Measurements from ENCODE around the gene ATF6B.
"Not testable (repeated sequence)": the region's sequence is repeated elsewhere in the genome, so short reads cannot be mapped to it uniquely, and the experiment has no call there.

The ATF6B gene

DNA sequence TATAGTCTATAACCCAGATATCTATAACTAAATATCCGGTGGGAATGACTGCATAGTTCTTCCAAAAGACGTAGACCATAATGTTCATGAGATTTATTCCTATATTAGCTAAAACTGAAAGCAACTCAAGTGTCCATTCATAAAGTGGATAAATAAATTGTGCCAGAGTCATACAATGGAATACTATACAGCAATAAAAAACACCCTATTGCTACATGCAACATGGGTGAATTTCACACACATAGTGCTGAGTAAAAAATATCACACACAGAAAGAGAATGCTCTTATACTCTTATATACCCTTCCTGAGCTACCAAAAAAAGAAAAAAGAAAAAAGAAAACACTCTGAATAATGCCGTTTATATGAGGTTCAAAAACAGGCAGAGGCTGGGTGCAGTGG is 25.8 kb downstream of the ATF6B start:
- no peak for DNase-seq

DNA sequence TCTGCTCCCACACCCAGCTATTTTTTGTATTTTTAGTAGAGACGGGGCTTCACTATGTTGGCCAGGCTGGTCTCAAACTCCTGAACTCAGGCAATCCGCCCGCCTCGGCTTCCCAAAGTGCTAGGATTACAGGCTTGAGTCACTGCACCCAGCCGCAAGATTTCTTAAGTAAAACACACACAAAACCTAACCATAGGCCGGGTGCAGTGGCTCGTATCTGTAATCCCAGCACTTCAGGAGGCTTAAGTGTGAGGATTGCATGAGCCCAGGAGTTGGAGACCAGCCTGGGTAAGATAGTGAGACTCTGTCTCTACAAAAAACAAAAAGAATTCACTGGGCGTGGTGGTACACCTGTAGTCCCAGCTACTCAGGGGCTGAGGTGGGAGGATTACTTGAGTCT is 27.8 kb downstream of the ATF6B start:
- DNase-seq = not testable (repeated sequence)

DNA sequence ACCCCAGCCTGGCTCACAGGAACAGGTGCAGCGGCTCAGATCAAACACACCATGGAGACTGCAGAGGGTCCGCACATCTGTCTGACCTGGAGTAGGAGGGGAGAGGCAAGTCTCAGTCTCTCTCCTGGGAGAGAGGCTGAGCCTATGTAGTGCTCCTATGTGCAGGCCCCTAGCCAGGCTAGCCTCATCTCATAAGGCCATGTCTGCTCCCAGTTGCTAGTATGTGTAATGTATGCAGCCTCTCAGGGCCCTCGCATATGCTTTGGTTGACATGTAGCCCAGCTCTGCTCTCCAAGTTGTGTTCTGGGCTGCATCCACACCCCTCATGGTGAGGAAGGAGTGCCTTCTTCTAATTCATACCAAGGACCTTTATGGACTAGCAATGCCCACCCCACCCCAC is 30.7 kb downstream of the ATF6B start:
- no peak for DNase-seq

DNA sequence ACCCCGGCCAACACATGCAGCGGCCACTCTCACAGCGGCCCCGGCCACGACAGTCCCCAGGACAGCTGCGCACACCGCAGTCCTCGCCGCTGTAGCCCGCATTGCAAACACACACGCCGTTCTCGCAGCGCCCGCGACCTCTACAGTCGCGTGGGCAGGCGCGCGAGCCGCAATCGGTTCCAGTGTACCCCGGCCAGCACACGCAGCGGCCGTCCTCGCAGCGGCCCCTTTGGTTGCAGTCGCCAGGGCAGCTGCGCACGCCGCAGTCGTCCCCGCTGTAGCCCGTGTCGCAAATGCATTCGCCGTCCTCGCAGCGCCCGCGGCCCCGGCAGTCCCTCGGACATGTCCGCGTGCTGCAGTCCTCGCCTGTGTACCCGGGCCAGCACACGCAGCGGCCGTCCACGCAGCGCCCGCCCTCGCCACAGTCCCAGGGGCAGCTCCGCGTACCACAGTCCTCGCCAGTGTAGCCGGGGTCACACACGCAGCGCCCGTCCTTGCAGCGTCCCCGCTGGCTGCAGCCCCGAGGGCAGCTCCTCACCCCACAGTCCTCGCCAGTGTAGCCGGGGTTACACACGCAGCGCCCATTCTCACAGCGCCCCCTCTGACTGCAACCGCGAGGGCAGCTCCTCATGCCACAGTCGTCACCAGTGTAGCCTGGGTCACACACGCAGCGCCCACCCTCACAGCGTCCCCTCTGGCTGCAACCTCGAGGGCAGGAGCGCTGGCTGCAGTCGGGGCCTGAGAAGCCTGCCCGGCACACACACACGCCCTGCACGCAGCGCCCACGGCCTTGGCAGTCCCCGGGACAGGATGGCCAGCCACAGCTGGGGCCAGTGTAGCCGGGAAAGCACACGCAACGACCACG is 31.4 kb downstream of the ATF6B start:
- DNase-seq = no peak

DNA sequence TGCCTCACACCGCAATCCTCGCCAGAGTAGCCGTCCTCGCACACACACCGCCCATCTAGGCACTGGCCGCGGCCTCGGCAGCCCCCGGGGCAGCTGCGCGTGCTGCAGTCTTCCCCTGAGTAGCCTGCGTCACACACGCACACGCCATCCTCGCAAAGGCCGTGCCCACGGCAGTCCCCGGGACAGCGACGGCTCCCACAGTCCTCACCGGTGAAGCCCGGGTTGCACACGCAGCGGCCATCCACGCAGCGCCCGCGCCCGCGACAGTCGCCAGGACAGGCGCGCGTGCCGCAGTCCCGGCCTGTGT is 32.0 kb downstream of the ATF6B start:
- DNase-seq = no peak

DNA sequence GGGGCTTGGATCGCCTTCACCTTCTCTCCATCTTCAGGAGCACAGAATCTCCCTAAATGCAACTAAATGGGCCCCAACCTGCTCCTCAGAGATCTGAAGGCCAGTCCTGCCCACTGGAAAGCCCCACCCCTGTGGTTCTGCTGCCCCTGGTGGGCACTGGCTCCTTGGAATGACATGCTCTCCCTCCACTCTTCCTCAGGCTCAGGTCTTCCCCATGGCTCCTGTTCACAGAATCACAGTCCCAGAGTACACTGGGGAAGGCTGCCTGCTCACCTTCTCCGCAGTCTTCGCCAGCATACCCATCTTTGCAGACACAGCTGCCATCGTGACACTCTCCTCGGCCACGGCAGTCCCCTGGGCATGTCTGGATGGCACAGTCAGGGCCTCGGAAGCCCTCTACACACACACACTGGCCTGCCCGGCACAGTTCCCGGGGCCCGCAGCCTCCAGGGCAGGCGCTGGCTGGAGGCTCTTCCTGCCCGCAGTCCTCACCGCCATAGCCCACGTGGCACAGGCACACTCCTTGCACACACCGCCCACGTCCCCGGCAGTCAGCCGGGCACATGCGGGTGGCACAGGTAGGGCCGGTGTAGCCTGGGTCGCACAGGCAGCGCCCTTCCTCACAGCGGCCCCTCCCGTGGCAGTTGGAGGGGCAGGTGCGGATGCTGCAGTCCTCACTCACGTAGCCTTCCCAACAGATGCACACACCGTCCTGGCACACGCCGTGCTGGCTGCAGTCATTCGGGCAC is 32.5 kb downstream of the ATF6B start:
- no peak for DNase-seq

DNA sequence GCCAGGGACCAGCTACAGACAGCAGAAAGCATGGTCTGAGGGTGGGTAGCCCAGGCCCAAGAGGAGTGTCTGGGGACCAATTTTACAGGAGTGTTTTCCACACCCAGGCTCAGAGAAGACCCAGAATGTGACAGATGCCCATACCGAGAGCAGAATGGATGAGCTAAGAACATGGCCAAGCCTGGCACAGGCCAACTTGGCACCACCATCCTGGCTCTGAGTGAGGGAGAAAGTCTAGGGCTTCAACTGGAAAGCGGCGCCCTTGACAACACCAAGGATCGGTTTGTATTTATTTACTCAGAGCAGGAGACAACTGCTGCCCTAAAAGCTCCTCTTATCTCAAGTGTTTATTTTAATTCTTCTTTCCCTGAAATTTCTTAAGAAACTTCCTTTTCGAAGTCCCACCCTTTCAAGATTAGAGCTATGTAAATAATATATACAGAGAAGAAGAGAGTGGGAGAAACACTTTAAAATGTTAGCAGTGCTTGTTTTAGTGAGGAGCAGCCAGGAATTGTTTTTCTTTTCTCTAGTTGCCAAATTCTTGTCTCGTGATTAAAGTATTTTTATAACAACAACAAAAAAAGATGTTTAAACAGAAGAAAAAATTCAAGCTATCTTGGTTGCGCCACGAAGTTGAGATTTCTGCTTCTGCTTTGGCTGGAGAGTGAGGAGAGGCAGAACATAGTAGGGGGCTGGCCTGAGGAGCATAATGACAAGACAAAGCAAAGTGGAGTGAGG is 35.1 kb downstream of the ATF6B start:
- no peak for DNase-seq

DNA sequence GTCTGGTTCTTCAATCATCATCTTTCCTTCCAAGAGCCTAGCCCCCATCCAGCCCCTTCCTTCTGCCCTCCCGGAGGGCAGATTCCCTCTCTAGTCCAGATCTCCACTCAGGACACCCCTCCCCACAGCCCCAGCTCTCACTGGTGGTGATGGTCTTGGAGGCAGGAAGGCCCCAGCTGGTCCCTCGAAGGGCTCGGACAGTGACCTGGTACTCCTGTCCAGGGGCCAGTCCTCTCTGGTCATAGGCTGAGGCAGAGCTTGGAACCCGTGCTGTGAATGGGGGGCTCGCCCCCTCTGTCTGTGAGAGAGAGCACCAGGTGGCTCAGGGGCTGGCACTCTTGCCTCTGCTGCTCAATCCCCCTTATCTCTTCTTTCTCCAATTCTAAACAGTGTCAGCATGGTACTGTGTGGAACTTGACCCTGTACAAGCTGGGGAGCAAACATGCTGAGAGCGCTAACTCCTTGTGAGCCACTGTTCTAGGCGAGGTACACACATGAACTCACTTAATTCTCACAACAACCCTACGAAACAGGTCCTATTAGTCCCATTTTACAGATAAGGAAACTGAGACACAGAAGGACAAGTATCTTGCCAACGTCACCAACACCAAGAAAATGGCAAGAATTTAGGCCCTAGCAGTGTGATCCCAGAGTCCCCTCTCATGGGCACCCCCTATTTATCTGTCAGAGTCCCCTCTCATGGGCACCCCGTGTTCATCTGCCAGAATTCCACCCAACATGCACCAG is 38.8 kb downstream of the ATF6B start:
- no peak for DNase-seq

DNA sequence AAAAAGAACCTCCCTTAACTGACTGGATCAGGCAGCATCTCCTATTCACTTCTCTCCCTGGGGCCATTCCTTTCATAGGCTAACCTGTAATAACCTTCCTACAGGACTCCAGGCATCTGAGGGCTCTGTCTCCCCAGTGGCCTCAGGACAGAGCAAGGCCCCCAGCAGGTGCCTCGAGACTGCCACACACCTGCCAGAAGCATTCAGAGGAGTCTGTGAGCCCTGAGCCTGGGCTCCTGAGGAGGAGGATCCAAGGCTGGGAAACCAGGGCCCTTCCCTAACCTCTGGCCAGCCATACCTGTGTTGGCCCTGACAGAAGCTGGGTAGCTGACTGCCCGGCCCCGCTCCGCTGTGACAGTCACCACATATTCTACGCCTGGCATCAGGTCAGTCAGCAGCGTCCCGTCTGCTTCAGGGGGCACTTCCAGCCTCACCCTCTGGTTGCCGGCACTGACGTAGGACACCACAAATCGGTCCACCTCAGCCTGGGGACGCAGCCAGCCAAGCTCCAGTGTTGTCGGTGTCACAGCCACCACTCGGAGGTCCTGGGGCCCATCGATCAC is 39.5 kb downstream of the ATF6B start:
- DNase-seq = no peak

DNA sequence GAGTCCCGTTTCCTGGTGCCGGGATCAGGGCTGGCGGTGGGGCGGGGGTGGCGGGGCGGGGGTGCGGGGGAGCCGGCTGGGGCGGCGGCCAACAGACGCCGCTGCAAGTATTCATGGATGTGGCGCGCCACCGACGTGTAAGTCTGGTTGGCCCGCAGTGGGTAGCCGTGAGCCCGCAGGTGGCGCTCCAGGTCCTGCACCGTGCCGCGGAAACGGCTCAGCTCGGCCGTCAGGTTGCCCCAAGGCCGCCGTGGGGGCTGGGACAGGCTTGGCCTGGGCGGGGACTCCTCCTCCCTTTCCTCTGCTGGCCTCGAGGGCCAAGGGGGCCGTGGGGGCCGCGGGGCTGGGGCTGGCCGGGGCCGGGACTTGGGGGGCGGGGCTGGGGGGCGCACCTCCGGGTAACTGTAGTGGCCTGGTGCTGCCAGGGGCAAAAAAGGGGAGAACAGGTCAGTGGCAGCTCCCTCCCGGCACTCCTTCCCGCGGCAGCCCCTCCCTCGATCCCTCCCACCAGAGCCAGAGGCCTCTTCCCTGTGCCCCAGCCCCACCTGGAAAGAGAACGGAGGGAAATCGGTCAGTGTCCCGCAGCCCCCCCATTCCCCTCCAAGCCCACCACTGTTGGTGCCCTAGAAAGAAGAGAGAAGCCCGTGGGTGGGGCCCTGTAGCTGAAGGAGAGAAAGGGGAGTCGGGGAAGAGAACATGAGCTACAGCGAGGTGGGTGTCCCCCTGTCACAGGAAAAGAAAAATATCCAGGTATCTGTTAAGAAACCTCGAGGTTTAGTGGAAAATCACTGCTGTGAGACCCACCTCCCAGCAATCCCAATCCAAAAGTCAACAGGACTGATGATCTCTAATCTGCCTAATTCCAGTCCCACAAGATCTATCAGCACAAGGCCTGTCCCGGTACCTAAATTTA is 40.2 kb downstream of the ATF6B start:
- DNase-seq = peak in 5 of 6 experiments; percentile 38 to 58 (median 49)

DNA sequence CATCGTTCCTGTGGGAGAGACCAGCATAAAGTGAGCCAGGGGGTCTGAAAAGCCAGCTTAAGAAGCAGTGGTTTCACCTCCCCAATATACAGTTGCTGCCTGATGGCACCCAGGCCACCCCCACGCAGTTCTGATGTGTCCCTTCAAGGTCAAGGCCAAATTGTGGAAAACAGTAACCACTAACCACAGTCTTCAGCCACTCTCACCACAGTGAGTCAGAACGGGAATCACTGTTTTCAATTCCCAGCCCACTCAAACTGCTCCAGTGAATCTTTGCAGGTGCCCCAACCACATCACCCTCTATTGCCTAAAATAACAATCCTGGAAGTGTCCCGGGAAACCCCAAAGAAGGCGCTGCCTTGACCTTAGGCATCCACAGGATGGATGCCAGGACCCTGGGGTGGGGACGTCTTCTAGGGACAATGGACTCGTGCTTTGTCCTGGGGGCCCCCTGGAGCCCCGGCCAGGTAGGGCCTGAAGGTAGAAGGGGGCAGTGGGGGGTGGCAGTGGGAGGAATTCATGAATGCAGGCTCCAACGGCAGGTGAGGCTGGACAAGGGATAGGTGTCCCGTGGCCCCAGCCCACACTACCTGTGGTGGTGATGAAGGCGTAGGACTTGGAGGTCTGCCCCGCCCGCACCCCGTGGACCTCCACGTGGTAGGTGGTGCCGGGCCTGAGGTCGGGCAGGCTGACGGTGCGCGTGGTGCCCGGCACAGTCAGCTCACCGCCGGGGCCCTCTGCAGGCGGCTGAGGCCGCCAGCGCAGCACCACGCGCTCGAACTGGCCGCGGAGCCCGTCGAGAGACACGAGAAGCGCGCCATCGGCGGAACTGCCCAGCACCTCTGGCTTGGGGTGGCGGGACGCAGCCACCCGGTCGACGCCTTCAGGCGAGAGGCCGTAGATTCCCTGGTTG is 41.1 kb downstream of the ATF6B start:
- no peak for DNase-seq

DNA sequence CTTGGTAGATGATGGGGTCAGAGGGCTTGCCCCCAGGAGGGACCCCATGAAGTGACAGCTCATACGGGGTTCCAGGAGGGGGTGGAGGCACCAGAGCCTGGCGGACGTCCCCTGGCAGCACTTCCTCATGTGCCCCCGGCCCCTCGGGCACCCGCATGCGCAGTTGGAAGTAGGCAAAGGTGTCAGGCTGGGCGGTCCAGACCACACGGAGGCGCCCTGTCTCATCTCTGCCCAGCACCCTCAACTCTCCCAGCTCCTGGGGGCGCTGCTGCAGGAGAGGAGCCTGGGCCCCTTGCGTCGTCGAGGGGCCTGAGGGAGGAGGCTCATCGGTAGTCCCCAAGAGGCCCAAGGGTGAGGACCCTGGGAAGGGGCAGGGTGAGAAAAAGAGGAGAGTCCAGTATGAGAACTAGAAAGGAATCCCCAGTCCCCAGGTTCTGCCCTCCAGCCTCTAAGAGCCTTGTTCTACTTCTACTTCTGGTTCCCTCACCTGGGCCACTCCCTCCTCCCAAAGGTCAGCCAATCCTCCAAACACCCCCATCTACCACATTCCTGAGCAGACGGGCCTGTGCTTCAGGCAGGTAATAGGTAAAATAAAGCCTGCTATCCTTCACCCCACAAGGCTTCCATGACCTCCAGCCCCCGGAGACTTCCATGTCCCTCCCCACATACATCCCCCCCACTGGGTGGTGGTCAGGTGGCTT is 42.1 kb downstream of the ATF6B start:
- no peak for DNase-seq

DNA sequence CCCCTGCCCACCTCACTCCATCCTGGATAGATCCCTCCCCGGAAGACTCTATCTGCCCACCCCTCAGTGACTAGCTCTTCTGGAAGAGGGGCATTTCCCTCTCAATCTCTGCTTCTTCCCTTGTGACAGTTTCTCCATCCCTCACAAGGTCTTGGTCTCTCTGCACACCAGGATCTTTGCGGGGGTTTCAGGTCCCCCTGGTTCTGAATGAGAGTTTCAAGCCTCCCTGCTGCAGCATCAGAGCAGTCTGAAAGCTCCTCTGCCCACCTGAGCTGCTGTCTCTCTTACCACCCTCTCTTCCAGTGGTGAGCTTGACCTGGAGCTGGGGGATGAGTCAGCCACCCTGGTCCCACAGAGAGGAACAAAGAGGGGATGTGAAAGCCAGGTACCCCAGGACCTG is 43.3 kb downstream of the ATF6B start:
- no peak for DNase-seq

DNA sequence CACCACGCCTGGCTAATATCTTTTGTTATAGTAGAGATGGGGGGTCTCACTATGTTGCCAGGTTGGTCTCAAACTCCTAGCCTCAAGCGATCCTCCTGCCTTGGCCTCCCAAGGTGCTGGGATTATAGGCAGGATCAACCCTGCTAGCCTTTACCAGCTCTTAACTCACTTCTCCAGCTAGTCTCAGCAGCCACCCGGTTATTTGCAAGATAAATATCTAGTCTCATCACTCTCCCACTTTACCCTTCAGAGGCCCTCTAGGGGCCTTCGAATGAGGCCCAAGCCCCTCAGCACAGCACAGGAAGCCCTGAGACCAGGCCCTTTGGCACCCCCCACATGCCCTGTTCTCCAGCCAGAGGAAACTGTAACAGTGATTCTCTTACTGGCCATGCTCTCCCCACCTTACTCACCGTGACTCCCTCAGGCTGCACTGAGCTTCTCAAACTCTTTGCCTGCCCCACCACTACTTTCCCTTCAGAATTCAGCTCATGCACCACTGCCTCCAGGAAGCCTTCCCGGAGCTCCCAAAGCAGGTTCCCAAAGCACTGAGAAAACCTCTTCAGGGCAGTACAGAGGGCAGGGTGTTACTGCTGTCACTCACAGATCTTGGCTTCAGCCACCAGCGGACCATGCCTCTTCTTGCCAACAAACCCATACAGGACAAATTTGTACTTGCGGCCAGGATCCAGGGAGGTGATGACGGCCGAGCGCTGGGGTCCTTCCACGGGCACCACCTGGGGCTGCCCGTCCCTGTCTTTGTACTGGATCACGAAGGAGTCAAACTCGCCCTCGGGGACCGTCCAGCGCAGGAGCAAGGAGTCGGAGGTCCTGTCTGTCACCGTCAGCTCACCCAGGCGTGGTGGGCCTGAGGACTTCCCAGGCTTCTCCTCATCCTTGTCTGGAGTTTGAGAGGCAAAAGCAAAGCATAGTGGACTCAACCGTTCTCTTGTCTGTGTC is 44.0 kb downstream of the ATF6B start:
- DNase-seq = no peak

DNA sequence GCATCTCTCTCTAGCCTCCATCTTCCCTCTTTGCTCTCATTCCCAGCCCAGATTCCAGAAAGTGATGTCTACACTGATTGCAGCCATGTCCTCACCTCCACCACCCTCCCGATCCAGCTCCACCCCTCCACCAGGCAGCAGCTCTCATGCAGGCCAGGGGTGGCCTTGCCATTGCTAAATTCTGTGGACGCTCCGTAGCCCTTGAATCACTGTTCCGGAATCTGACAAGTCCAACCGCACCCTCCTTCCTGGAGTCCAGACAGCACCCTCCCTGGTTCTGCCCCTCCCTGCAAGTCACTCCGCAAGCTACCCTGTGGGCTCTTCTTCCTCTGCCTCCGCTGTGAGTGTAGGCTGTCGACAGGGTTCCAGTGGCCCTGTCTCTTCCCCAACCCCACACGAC is 45.1 kb downstream of the ATF6B start:
- no peak for DNase-seq

DNA sequence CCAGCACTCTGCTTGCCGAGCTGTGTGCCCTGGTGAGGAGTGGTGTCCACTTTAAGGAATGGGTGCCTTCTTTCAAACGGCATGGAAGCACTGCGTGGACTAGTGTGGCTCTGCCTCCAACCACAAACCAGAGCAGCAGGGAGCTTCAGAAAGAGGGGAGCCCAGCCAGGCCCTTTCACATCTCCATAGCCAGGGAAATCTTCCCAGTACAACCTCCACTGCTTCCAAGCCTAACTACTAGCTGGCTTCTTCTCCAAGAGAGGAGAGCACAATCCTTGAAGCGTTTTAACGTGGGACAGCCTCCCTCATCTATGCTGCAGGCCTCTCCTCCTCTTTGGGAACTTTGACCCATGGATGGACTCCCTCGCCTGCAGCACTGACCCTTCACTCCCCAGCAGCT is 45.6 kb downstream of the ATF6B start:
- DNase-seq = no peak

DNA sequence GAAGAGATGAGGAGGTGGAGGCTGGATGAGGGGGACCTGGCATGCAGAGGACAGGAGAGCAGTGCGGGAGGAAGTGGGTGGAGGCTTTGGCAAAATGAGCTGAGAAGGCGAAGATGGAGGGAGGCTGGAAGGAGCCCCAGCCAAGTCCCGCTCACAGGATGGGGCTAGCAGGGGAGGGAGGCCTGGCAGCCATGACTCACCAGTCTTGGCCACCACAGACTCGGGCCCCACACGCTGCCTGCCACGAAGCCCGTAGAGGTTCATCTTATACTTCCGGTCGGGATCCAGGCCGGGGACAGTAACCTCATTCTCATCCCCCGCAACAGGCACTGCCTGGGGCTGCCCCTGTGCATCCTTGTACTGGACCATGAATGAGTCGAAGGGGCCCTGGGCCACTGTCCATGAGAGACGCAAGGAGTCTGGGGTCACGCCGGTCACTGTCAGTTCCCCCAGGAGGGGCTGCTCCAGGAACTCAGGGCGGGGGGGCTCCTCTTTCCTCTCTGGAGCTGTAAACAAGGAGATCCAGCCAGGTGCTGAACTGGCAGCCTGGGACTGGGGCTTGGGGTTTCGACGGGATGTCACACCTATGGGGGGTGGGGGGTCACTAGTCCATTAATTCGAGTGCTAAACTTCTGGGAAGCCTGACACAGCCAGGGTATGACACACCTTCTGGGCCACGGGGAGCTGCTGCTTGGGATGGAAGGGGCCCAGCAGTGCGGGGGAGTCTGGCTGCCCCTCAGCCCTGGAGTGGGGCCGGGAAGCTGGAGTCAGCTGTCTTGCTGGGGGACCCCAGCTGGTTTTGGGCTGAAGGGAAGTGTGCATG is 46.7 kb downstream of the ATF6B start:
- no peak for DNase-seq

Measured in stimulated activated naive CD4-positive, alpha-beta T cell (primary cell).